Measurements from ENCODE around the gene PPP1R17.

Gene PPP1R17

DNA sequence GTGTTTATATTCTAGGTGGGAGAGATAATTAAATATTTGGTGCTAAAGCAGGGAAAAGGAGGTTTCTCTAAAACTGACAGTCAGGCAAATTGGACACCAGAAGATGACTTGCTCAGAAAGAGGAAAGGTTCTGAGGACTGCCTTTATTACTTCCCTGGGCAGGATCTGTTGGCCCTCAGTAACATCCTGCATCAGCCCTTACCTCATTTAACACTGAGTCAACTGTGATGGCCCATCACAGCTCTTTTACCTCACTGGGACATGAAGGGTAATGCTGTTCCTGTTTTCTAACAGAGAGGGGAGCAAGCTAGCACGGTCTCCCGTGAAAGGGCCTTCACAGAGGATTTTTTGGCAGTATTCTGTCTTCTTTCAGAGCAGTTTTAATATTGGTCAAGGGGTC lies 12.0 kb downstream of the PPP1R17 start:
- no peak for DNase-seq (ENCODE audit: low read depth)

DNA sequence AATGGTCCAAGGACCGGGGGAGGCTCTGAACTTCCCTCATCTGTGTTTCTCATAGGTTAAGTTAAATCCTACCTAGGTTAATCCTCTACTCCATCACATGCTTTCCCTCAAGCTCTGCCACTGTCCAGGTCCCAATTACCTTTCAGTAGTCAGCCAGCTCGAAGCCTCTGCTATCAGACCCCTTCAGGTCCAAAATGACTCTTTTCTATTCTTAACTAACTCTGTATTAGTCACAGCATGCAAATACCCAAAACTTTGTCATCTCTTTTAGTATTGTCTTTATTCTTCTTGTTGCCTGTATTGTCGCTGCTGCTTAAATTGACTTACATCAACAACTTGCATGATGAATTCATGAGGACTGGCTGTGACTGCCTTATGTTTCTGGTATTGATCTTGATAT lies 15.3 kb downstream of the PPP1R17 start:
- no peak for DNase-seq (ENCODE audit: low read depth)

DNA sequence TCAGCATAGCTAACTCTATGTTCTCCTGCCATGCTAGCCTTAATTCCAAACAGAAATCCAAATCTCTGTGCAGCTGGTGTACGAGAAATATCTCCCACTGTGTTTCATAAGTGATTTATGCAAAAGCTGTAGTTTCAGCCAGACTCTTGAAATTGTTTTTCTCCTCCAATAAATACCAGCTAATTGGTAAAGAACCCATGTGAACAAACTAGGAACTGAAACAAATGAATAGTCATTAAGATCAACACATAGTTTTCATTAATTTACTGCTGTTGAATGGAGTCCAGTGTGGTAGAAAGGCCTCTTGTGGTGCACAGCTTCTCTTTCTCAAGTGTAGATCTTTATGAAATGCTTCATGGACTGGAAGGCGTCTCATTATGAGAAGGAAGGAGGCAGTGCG lies 18.4 kb downstream of the PPP1R17 start:
- no peak for DNase-seq (ENCODE audit: low read depth)

DNA sequence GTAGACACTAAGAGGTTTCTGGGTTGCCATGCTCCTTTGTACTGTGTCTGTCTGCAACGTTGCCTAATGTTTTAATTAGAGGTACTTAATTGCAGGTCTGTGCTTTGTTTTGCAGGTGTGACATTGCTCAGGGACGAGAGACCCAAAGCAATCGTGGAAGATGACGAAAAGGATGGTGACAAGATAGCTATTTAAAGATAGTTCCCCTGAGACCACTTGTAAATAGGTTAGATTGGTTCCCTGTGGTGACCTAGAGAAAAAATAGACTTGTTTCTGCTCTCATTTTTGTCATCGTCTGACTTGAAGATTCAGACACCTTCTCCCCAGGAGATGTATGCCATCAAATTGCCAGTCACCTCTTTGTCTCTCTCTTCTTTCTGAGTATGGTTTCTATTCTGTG lies 20.1 kb downstream of the PPP1R17 start:
- no peak for DNase-seq (ENCODE audit: low read depth)

DNA sequence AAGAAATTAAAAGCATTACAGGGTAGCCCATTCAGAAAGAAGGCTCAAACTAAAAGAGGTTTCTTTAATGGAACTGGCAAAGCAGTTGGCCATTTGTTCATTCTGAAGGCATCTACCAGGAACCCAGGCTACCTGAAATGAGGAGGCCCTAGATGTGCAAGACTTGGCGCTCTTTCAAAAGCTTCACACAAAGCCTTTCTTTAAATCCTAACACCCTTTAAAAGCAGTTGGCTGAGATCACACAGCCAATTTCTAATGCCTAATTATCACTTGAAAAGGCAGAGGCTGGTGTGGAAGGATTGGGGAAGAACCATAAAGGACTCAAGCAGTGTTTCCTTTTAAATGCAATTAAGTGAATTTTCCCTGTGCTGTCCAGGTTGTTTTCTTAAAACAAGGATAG lies 23.2 kb downstream of the PPP1R17 start:
- DNase-seq (ENCODE audit: low read depth), result no peak

DNA sequence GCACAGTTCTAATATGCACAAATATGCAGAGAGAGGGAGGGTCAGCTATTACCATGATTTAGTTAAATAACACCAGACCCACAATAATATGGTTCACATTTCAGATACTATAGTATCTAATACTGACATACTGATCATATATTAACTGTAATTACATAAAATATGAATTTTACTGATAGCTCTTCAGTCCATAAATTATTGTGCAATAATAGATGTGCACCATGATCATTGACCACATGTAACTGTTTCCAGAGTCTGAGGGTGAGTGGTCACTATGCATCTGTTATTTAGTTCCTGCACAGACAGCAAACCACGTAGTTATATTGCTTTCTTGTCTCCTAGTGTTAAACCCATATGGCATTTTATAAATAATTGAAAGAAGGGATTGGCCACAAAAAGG lies 29.3 kb downstream of the PPP1R17 start:
- DNase-seq (ENCODE audit: low read depth), result no peak

DNA sequence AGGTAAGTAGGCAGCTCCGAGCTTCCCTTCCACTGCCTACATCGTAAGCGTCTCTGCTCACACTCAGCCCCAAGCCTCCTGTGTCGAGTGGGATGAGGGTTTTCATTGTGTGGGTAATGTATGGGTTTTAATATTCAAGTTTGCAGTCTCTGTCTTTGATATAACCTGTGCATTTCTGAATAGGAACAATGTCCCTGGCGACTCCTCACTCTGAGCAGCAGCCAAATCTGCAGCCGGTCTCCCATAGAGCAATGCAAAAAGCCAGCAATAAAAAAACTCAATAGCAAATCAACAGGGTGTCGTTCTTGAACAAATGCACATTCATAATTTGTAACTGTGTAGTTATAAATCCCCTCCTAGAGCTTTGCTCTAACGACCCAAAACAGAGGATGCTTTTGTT lies 33.4 kb downstream of the PPP1R17 start:
- no peak for DNase-seq (ENCODE audit: low read depth)

DNA sequence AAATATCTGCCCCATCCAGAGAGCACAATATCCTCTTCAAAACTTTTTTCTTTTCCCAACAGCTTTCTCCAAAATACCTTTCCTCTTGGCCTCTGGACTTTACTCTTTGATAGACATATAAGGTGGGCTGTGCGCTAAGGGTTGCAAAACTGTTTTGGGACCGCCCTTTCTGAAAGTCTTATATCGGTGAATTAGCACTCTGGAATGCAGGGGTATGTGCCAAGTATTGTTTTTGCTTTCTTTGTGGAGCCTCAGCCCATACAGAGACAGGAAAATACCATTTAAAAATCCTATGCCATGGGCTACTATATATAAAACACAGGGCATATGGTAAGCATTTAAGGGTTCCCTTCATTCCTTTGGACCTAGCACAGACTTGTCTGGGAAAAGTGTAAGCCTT lies 37.7 kb downstream of the PPP1R17 start:
- peak; percentile 27 for DNase-seq (ENCODE audit: low read depth)

DNA sequence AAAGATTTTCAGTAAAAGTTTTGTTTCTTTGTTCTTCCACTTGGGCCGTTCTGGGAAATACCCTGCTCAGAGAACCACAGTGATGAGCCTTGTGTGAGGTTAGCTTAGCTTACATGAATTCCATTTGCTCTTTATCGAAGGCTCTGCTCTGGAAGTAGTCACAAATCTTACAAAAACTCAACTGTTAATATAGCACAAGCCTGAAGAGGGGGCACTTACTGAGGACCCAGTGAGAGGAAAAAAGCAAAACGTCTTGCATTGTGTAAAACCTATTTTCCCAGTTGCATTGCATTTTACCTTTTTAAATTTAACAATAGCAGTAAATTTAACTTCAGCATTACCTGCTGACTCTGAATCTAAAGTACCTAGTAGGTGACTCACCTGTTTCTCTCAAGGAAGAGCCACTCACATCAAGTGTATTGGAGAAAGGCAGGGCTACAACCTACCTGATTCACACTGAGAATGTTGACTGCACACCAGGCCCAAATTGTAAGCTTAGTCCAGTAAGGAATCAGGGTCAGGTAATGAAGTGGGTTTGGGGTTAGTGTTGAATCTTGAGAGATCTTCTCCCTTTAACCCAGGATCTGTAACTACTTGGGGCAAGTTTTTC lies 42.3 kb downstream of the PPP1R17 start:
- DNase-seq (ENCODE audit: low read depth), result no peak

DNA sequence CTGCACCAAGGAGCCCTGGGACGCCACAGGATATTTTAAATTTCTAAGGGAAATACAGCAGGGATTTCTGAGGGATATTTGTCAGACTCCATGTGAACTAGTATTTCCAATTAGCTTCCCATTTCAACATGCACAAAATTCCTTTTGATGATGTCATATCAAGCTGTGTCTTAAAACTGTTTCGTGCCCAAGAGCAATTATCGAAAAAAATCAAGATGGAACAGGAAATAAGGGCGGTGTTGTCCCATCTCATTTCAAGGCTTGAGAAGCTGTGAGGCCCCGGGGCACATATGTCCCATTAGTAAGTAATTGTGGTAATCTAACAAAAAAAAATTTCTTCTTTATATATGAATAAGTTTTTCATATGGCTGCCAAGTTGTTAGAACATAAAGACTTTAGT lies 47.4 kb downstream of the PPP1R17 start:
- DNase-seq (ENCODE audit: low read depth), result peak; percentile 85

DNA sequence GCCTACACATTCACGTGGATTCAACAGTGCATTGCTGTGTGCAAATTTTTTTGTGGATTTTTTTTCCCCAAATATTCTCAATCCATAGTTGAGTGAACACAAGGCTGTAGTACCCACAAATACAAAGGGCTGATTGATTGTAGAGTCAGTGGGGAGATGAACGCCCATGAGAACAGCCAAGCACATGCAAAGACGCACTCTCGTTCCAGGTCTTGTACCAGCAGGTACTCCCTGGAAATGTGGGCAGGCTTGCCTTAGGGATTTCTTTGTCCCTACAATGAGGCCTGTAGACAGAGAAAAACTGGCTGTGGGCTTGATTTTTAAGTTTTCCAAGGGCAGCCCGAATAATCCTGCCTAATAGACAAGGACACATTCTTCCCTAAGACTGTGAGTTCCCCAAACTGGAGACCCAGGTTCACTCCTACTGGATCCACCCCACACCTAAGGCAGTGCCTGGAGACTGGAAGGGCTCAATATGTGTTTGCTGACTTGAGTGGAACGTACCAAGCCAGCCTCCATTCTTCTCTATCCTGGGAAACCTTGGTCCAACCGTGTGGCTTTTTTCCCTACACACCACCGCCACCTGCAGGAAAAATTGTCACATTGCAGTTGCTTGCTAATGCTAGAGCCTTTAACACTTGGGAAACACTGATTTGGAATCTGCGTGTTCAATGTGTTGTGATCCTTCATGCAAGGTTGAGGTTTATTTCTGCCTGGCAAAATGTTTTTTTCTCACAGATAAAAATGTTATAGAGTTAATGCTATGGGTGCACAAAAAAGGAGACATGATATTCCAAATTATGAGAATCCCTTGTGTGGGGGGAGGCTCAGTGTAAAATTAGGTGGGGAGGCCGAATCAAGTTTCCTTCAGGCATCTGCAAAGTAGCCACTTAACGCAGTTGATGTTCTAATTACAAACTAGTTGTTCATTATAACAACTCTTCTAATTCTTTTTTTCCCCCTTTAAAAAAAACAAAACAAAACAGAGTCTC lies 49.3 kb downstream of the PPP1R17 start:
- DNase-seq (ENCODE audit: low read depth), result peak; percentile 74

DNA sequence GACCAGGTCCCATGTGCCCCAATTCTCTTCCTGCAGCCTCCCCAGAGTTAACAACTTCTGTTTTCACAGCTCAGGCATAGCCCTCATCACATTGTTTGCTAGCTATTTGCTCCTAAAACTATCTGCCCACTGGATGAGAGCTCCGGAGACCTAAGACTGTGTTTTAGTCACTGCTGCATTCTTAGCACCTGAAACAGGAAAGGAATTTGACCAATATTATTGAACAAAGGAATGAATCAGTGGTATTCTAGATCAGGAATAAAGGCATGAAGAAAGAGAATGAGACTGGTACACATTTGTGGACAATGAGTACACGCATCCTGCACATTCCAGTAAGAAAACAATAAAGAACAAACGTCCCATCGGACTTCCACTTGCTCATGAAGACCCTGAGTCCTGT lies 54.8 kb downstream of the PPP1R17 start:
- no peak for DNase-seq (ENCODE audit: low read depth)

DNA sequence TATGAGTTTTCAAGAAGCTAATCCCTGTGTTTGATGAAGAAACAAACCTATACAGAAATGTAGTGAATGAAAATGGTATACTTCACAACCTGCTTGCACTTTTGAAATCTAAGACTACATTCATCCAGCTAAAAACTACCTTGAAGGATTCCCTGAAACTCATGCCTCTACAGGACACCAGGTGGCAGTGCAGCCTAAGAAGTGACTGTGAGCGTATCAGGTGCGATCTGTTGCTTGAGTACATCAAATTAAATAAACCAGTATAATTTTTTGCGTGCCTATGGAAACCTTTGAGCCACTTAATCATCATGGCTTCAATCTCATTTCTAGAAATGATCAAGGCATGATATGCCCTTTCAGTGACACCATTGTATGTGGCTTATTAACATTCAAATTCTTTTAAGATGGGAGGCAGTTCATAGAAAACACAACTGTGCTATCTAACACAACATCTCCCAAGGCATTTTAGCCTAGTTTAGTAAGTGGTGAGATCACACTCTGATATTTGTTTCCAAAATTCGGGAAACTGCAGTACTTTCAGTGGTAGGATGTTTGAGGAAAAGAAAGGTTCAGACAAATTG lies 57.4 kb downstream of the PPP1R17 start:
- peak; percentile 78 for DNase-seq (ENCODE audit: low read depth)

DNA sequence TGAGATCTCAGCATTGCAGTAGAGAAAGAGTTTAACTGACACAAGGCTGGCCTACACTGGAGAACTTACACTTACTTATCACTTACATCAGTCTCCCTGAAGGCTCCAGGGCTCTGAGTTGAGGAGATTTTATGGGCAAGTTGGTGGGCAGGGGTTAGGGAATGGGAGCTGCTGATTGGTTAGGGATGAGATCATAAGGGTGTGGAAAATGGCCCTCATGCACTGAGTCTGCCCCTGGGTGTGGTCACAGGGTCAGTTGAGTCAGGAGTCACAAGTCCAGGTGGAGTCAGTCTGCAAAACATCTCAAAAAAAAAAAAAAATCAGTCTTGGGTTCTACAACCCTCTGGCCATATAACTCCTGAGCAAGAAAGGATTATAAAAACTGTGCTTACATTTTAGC lies 60.5 kb downstream of the PPP1R17 start:
- DNase-seq (ENCODE audit: low read depth), result peak; percentile 27

DNA sequence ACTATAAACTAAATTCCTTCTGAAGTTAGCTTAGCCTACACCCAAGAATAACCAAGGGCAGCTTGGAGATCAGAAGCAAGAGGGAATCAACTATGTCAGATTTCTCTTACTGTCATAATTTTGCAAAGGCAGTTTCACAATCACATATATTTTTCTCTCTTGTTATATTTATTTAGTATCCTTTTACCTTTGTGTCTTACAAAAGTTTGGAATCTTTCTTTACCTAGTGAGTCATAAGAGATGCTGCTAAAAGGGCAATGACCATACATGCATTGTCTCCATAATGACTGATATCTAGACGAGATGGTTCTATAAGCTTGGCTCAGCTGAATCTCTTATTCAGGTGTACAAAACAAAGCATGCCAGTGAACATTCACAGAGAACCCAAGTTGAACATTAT lies 61.1 kb downstream of the PPP1R17 start:
- DNase-seq (ENCODE audit: low read depth), result no peak

DNA sequence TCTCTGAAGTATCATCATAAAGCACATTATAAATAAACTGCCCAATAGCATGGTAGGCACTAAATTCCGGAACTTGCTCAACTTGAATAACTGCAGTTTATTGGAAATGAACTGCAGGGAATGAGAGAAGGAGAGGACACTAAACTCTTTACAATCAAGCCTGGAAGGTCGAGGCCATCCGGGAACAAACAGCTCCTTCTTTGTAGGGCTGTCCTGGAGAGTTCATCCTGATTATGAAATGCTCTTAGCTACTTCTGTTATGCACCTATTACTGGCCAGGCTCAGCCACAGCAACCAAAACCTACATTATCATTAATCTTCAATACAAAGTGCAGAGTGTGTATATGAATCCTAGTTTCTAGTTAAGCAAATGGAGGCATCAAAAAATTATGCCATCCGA lies 64.7 kb downstream of the PPP1R17 start:
- no peak for DNase-seq (ENCODE audit: low read depth)

Data from EH (cell line).